Activated B cell treated with CpG ODN at 0.5 μM for 24 hours (primary cell): ENCODE measurements around the gene LCT. TPM values are rescaled to one million over a fixed set of nuclear protein-coding genes. Genes with fewer than 3 reads are reported as not detected.

Experiments
- ATAC-seq: fragments of 200-7000 bp; cut with Tn5 transposase; one replicate; pipeline ENCODE4 v1.10.0; 2021; ENCODE audit warnings: low read depth, mild to moderate bottlenecking, moderate library complexity
- CTCF ChIA-PET: fragments of 350-600 bp; sonication (Branson Sonifier 250); formaldehyde crosslinking; loops from one replicate; lab custom pipeline; 2021; ENCODE audit warnings: antibody characterized with exemption; lab: Charles Lee
- POLR2A ChIA-PET: fragments of 350-600 bp; sonication (Branson Sonifier 250); formaldehyde crosslinking; loops from one replicate; lab custom pipeline; 2021; ENCODE audit warnings: antibody characterized with exemption; lab: Charles Lee
- DNase-seq: peaks from one replicate; pipeline ENCODE4 v3.0.0; 2022
- H3K27ac Mint-ChIP-seq: one replicate; pipeline ENCODE4 v1.8.0; 2020; ENCODE audit warnings: mixed read lengths
- H3K27me3 Mint-ChIP-seq: one replicate; pipeline ENCODE4 v1.8.0; 2021; ENCODE audit warnings: mixed read lengths
- H3K36me3 Mint-ChIP-seq: one replicate; pipeline ENCODE4 v1.8.0; 2021; ENCODE audit warnings: low read depth, mixed read lengths
- H3K4me1 Mint-ChIP-seq: one replicate; pipeline ENCODE4 v1.8.0; 2021; ENCODE audit warnings: mixed read lengths
- H3K4me3 Mint-ChIP-seq: one replicate; pipeline ENCODE4 v1.8.0; 2020; ENCODE audit warnings: mild to moderate bottlenecking, mixed read lengths
- H3K9me3 Mint-ChIP-seq: one replicate; pipeline ENCODE4 v1.8.0; 2020; ENCODE audit warnings: mixed read lengths
- intact Hi-C: fragments of 100-400 bp; cut with micrococcal nuclease; formaldehyde crosslinking; loops from one replicate; pipeline ENCODE4 v1.15.1; 2024
- total RNA-seq: library from RNA; stranded (reverse); gene quantifications from 2 replicates; pipeline ENCODE4 v1.2.3, GENCODE V29; 2022
- TF ChIP-seq, protein P1 (sequence below): fragments of 200-600 bp; IDR thresholded peaks from one replicate; pipeline ENCODE4 v1.8.0; 2022; ENCODE audit warnings: antibody characterized with exemption, mild to moderate bottlenecking

LCT gene
- total RNA-seq, 1 donor from 2014 or later: not detected

DNA sequence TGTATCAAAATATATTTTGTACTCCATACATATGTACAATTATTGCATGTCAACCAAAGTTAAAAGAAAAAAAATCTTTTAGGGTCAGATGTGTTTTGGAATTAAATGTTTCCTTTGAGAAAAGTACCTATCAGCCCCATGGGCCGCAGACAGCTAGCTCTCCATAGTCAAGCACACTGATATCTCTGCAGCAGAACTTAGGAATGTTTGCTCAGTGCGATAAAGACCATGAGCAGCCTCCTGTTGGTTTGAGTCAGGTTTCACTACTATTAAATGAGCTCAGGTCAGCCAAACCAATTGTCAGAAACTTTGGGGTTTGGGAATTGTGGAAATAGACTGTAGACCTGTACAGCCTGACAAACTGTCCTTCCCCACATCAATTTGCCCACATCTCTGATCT lies 33.7 kb downstream of the LCT start:
- CTCF ChIA-PET: no interaction called here

GRCh38 chr2:135802350-135802749 lies 34.6 kb downstream of the LCT start:
- Mint-ChIP-seq H3K4me1 (peaks cover 2% of the 10 kb centered on the region), H3K9me3 (peaks cover 12% of the 10 kb centered on the region), H3K27me3 (no peaks in the 10 kb centered on the region), H3K36me3 (no peaks in the 10 kb centered on the region), H3K4me3 (no peak overlapping the region), H3K27ac (no peak overlapping the region)
- ATAC-seq (no peak), DNase-seq (no peak)
- ChIA-PET CTCF (no interaction called here), POLR2A (no interaction called here)
- TF ChIP-seq, protein P1, sequence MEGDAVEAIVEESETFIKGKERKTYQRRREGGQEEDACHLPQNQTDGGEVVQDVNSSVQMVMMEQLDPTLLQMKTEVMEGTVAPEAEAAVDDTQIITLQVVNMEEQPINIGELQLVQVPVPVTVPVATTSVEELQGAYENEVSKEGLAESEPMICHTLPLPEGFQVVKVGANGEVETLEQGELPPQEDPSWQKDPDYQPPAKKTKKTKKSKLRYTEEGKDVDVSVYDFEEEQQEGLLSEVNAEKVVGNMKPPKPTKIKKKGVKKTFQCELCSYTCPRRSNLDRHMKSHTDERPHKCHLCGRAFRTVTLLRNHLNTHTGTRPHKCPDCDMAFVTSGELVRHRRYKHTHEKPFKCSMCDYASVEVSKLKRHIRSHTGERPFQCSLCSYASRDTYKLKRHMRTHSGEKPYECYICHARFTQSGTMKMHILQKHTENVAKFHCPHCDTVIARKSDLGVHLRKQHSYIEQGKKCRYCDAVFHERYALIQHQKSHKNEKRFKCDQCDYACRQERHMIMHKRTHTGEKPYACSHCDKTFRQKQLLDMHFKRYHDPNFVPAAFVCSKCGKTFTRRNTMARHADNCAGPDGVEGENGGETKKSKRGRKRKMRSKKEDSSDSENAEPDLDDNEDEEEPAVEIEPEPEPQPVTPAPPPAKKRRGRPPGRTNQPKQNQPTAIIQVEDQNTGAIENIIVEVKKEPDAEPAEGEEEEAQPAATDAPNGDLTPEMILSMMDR: no peak
- intact Hi-C loops: no loop called here

More for the DNA sequence above, 33.7 kb downstream of the LCT start:
- ATAC-seq (no peak), DNase-seq (no peak)
- H3K36me3 Mint-ChIP-seq: no peaks in the 10 kb centered on the region
- H3K27ac Mint-ChIP-seq: no peak overlapping the region
- POLR2A ChIA-PET: no interaction called here
- H3K4me3 Mint-ChIP-seq: no peak overlapping the region
- TF ChIP-seq, protein P1: no peak
- intact Hi-C loops: no loop called here
- H3K9me3 Mint-ChIP-seq: peaks cover 12% of the 10 kb centered on the region
- no peaks in the 10 kb centered on the region for H3K4me1 Mint-ChIP-seq
- no peaks in the 10 kb centered on the region for H3K27me3 Mint-ChIP-seq

DNA sequence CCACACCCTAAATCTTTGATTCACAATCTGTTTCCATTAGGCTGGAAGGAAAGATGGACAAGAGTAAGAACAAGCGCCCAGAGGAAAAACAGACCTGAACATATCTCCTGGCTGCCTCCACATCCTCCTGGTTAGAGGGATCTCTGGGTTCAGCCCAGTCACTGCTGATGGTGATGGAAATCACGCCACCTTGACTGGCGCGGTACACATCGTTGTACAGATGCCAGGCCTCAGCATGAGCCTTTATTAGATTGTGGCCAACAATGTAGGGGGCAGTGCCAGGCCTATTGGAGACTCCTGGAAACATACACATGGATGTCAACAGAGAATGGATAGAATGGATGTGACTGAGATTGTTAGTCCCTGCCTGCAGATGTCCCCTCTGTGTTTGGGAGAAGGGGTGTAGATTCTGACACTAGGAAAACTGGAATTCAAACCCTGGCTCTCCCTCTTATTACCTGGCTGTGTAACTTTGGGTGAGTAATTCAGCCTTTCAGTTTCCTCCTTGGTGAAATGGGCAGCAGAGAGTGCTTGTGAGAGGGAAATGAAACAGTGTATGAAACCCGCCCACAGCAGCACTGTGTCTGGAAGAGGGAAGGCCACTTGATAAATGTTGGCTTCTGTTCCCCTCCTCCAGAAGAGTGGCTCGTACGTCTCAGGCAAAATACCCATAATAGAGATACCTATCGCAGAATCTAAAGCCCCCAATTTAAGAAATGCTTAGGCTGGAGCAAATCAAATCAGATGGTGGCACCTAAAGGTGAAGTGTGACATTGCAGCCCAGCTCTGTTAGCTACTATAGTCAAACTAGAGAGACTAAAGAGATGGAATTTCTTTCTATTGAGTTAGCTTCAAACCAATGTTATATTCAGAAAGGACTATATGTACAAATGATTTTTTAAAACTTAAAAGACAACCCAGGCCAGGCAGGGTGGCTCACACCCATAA lies 36.2 kb downstream of the LCT start:
- intact Hi-C loops: no loop called here
- no peak overlapping the region for H3K27ac Mint-ChIP-seq
- peaks cover 12% of the 10 kb centered on the region for H3K9me3 Mint-ChIP-seq
- TF ChIP-seq, protein P1: no peak
- H3K4me3 Mint-ChIP-seq: no peak overlapping the region
- ATAC-seq: no peak
- H3K4me1 Mint-ChIP-seq: peaks cover 2% of the 10 kb centered on the region
- ChIA-PET POLR2A (no interaction called here), CTCF (no interaction called here)
- H3K27me3 Mint-ChIP-seq: no peaks in the 10 kb centered on the region
- H3K36me3 Mint-ChIP-seq: no peaks in the 10 kb centered on the region
- DNase-seq: no peak

- H3K27me3 Mint-ChIP-seq: no peaks in the 10 kb centered on the region
- intact Hi-C loops: no loop called here
- peaks cover 8% of the 10 kb centered on the region for H3K4me1 Mint-ChIP-seq
- ChIA-PET CTCF (interaction anchor here (0.7 to 3.8 kb wide), 3 partner anchors 747 to 811 kb away, joined by 3 to 20 read pairs (median 3); no protein-coding TSS in a partner anchor), POLR2A (no interaction called here)
- ATAC-seq (no peak), DNase-seq (no peak)
- no peak overlapping the region for H3K4me3 Mint-ChIP-seq
- H3K36me3 Mint-ChIP-seq: no peaks in the 10 kb centered on the region
- H3K9me3 Mint-ChIP-seq: peaks cover 12% of the 10 kb centered on the region
- TF ChIP-seq, protein P1: no peak
- no peak overlapping the region for H3K27ac Mint-ChIP-seq
Measured at GRCh38 chr2:135799738-135800137, 37.2 kb downstream of the LCT start.

DNA sequence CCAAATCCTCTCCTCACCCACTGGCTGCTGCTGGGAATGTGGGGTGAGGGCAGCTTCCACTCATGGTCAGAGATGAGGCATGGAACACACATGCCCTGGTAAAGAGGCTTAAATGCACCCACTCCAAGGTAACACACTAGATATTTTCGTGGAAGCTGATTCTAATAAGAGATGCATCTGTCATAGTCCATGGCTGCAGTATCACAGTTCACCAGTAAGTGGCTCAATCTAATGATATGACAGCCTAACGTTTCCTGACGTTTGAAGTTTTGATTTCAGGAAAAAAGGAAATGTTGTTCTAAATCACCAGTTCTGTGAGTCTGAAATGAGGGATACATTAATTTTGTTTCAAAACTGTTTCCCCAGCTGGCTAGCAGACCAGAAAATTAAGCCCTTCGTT lies 38.2 kb downstream of the LCT start:
- Mint-ChIP-seq H3K4me3 (no peak overlapping the region), H3K27me3 (no peaks in the 10 kb centered on the region), H3K4me1 (peaks cover 12% of the 10 kb centered on the region), H3K27ac (no peak overlapping the region), H3K36me3 (no peaks in the 10 kb centered on the region), H3K9me3 (peaks cover 12% of the 10 kb centered on the region)
- TF ChIP-seq, protein P1: no peak
- intact Hi-C loops: no loop called here
- ChIA-PET POLR2A (no interaction called here), CTCF (interaction anchor here (0.7 to 3.8 kb wide), 5 partner anchors 586 to 810 kb away, joined by 3 to 20 read pairs (median 10); no protein-coding TSS in a partner anchor)
- ATAC-seq (no peak), DNase-seq (no peak)
